ENCODE results near the gene TSC22D2.

- TF ChIP-seq CTCF (IDR thresholded peaks at IDR 0.05) (no peak), POLR2A (IDR thresholded peaks at IDR 0.05) (peak in 2 of 4 donors; percentile 15 to 35)
Observed at GRCh38 chr3:150371741-150372254, 36.3 kb upstream of the TSC22D2 start.
